ENCODE data around the gene TTC13. TPM values are rescaled to one million over a fixed set of nuclear protein-coding genes. Genes with fewer than 3 reads are reported as not detected.

TTC13 gene
- total and polyA plus RNA-seq, 4 experiments from 2014 or later, result 11.7 to 54.5 (median 28.6) TPM

GRCh38 chr1:230972855-230973271, 5.8 kb downstream of the TTC13 start:
- Histone ChIP-seq H3K36me3 (ENCODE audit: insufficient read depth, low read length) (peaks cover 7% of the 10 kb centered on the region), H3K9me3 (ENCODE audit: control insufficient read depth in 1 of 2, low read length in 2 of 2) (no peaks in the 10 kb centered on the region), H3K27me3 (ENCODE audit: insufficient read depth, low read length) (no peaks in the 10 kb centered on the region), H3K27ac (ENCODE audit: low read depth, low read length) (peak overlapping the region; percentile 49), H3K4me1 (ENCODE audit: insufficient read depth, low read length) (peaks cover 61% of the 10 kb centered on the region), H3K4me3 (ENCODE audit: low read length in 2 of 2) (no peak overlapping the region)
- peak; percentile 79 to 90 (median 83) for DNase-seq
- POLR2A ChIA-PET (ENCODE audit: partially characterized antibody), result interaction anchor here (0.8 to 1.3 kb wide), 9 partner anchors 22 to 268 kb away, joined by 3 to 5 read pairs (median 4); partner anchors contain the start of gene C1orf198
- Mint-ChIP-seq H3K36me3 (peaks cover 18 to 29% of the 10 kb centered on the region in 2 donors), H3K4me1 (peaks cover 59 to 87% (median 73%) of the 10 kb centered on the region in 4 donors), H3K27ac (peak overlapping the region; percentile 73 to 94 (median 88)), H3K4me3 (peak overlapping the region; percentile 42 to 82 (median 74)), H3K9me3 (no peaks in the 10 kb centered on the region), H3K27me3 (no peaks in the 10 kb centered on the region)
- intact Hi-C loops (cut with micrococcal nuclease), result no loop called here
- CTCF ChIA-PET (ENCODE audit: partially characterized antibody), result interaction anchor here (0.7 to 2.1 kb wide), 3 partner anchors 9 to 56 kb away, joined by 3 to 8 read pairs (median 3); no protein-coding TSS in a partner anchor

DNA sequence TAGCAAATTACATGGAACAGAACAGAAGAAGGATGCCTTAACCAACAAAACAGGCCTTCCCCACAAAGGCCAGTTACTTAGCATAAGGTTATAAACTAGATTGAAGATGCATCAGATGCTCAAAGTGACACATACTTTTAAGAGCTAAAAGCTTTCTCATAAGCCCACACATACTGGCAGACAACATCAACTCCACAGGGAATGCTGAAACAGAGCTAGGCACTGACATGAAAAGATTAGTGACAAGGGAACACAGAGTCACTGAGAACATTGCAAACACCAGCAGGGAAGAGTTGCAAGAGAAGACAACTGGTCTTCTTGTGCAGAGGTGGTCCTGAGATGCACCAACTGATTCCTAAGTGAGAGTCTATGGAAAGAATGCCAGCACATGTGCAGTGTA, 6.9 kb downstream of the TTC13 start:
- Mint-ChIP-seq H3K27ac (peak overlapping the region; percentile 66 to 94 (median 82)), H3K4me1 (peaks cover 53 to 79% (median 64%) of the 10 kb centered on the region in 4 donors), H3K27me3 (no peaks in the 10 kb centered on the region), H3K36me3 (peaks cover 18 to 19% of the 10 kb centered on the region in 2 donors), H3K9me3 (no peaks in the 10 kb centered on the region), H3K4me3 (peak overlapping the region in 6 of 8 donors; percentile 1 to 82 (median 60))
- H3K4me1 ChIP-seq (ENCODE audit: insufficient read depth, low read length), result peaks cover 54% of the 10 kb centered on the region
- H3K9me3 ChIP-seq (ENCODE audit: control insufficient read depth in 1 of 2, low read length in 2 of 2), result no peaks in the 10 kb centered on the region
- no peaks in the 10 kb centered on the region for H3K27me3 ChIP-seq (ENCODE audit: insufficient read depth, low read length)
- ChIA-PET CTCF (ENCODE audit: partially characterized antibody) (interaction anchor here (2.1 kb wide), 1 partner anchor 53 kb away, joined by 8 read pairs; no protein-coding TSS in a partner anchor), POLR2A (ENCODE audit: partially characterized antibody) (interaction anchor here (1.2 kb wide), 1 partner anchor 65 kb away, joined by 3 read pairs; no protein-coding TSS in a partner anchor)
- peaks cover 7% of the 10 kb centered on the region for H3K36me3 ChIP-seq (ENCODE audit: insufficient read depth, low read length)
- intact Hi-C loops (cut with micrococcal nuclease), result no loop called here
- no peak overlapping the region for H3K4me3 ChIP-seq (ENCODE audit: low read length in 2 of 2)
- DNase-seq, result no peak
- H3K27ac ChIP-seq (ENCODE audit: low read depth, low read length), result peak overlapping the region; percentile 49

DNA sequence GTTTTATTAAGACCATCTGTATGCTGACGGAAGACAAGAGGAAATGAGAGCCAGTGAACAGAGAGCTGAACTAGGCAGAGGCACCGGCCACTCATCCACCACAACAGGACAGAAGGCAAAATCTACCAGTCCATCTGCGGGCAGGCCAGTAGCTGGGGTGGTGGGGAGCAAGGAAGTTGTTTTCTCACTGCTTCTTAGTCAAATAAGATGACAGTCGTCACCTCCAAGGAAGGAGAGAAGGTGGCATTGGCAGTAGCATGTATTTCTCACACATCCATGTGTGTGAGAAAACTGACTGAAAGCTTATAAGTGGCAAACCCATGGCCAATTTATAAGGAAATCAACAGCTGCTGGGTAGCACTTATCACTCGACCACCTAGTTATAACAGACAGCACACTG, 8.2 kb downstream of the TTC13 start:
- CTCF ChIA-PET (ENCODE audit: partially characterized antibody), result interaction anchor here (1.1 kb wide), 1 partner anchor 9 kb away, joined by 8 read pairs; the partner anchor contains the start of genes ARV1 and TTC13

GRCh38 chr1:230966358-230966873, 12.2 kb downstream of the TTC13 start:
- Mint-ChIP-seq H3K36me3 (peaks cover 6 to 16% of the 10 kb centered on the region in 2 donors), H3K4me1 (peaks cover 43 to 61% (median 49%) of the 10 kb centered on the region in 4 donors), H3K27me3 (no peaks in the 10 kb centered on the region), H3K4me3 (no peak overlapping the region), H3K27ac (no peak overlapping the region), H3K9me3 (no peaks in the 10 kb centered on the region)
- Histone ChIP-seq H3K27me3 (ENCODE audit: insufficient read depth, low read length) (no peaks in the 10 kb centered on the region), H3K27ac (ENCODE audit: low read depth, low read length) (no peak overlapping the region), H3K36me3 (ENCODE audit: insufficient read depth, low read length) (no peaks in the 10 kb centered on the region), H3K4me1 (ENCODE audit: insufficient read depth, low read length) (peaks cover 6% of the 10 kb centered on the region), H3K4me3 (ENCODE audit: low read length in 2 of 2) (no peak overlapping the region), H3K9me3 (ENCODE audit: control insufficient read depth in 1 of 2, low read length in 2 of 2) (no peaks in the 10 kb centered on the region)
- ChIA-PET POLR2A (ENCODE audit: partially characterized antibody) (interaction anchor here (1.5 kb wide), 1 partner anchor 13 kb away, joined by 4 read pairs; the partner anchor contains the start of genes ARV1 and TTC13), CTCF (ENCODE audit: partially characterized antibody) (interaction anchor here (1.2 kb wide), 1 partner anchor 48 kb away, joined by 3 read pairs; no protein-coding TSS in a partner anchor)
- intact Hi-C loops (cut with micrococcal nuclease), result no loop called here
- no peak for DNase-seq

More for the DNA sequence above, 8.2 kb downstream of the TTC13 start:
- peak overlapping the region in 5 of 7 donors; percentile 20 to 87 (median 50) for H3K27ac Mint-ChIP-seq
- peak overlapping the region in 1 of 8 donors; percentile 60 for H3K4me3 Mint-ChIP-seq
- no peak for DNase-seq
- no peaks in the 10 kb centered on the region for H3K9me3 Mint-ChIP-seq
- H3K27me3 ChIP-seq (ENCODE audit: insufficient read depth, low read length), result no peaks in the 10 kb centered on the region
- no peak overlapping the region for H3K4me3 ChIP-seq (ENCODE audit: low read length in 2 of 2)
- intact Hi-C loops (cut with micrococcal nuclease), result no loop called here
- POLR2A ChIA-PET (ENCODE audit: partially characterized antibody), result no interaction called here
- no peaks in the 10 kb centered on the region for H3K9me3 ChIP-seq (ENCODE audit: control insufficient read depth in 1 of 2, low read length in 2 of 2)
- no peak overlapping the region for H3K27ac ChIP-seq (ENCODE audit: low read depth, low read length)
- peaks cover 46% of the 10 kb centered on the region for H3K4me1 ChIP-seq (ENCODE audit: insufficient read depth, low read length)
- no peaks in the 10 kb centered on the region for H3K27me3 Mint-ChIP-seq
- peaks cover 12% of the 10 kb centered on the region in 2 donors for H3K36me3 Mint-ChIP-seq
- peaks cover 47 to 72% (median 54%) of the 10 kb centered on the region in 4 donors for H3K4me1 Mint-ChIP-seq
- H3K36me3 ChIP-seq (ENCODE audit: insufficient read depth, low read length), result no peaks in the 10 kb centered on the region

DNA sequence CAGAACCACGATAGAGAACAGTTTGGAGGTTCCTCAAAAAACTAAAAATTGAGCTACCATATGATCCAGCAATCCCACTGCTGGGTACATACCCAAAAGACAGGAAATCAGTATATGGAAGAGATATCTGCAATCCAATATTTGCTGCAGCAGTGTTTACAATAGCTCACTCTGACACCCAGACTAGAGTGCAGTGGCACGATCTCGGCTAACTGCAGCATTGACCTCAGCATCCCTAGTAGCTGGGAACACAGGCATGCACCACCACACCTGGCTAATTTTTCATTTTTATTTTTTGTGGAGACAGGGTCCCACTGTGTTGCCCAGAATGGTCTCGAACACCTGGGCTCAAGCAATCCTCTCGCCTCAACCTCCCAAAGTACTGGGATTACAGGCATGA, 13.1 kb downstream of the TTC13 start:
- Histone ChIP-seq H3K4me3 (ENCODE audit: low read length in 2 of 2) (no peak overlapping the region), H3K4me1 (ENCODE audit: insufficient read depth, low read length) (peaks cover 5% of the 10 kb centered on the region), H3K27me3 (ENCODE audit: insufficient read depth, low read length) (no peaks in the 10 kb centered on the region), H3K9me3 (ENCODE audit: control insufficient read depth in 1 of 2, low read length in 2 of 2) (no peaks in the 10 kb centered on the region), H3K27ac (ENCODE audit: low read depth, low read length) (no peak overlapping the region), H3K36me3 (ENCODE audit: insufficient read depth, low read length) (no peaks in the 10 kb centered on the region)
- no peak for DNase-seq
- Mint-ChIP-seq H3K36me3 (peaks cover 12 to 21% of the 10 kb centered on the region in 2 donors), H3K4me1 (peaks cover 41 to 60% (median 50%) of the 10 kb centered on the region in 4 donors), H3K27ac (peak overlapping the region in 3 of 7 donors; percentile 18 to 49 (median 43)), H3K4me3 (no peak overlapping the region), H3K9me3 (no peaks in the 10 kb centered on the region), H3K27me3 (no peaks in the 10 kb centered on the region)
- intact Hi-C loops (cut with micrococcal nuclease), result no loop called here
- POLR2A ChIA-PET (ENCODE audit: partially characterized antibody), result interaction anchor here (1.5 kb wide), 1 partner anchor 14 kb away, joined by 4 read pairs; the partner anchor contains the start of genes ARV1 and TTC13
- CTCF ChIA-PET (ENCODE audit: partially characterized antibody), result interaction anchor here (0.8 to 1.5 kb wide), 2 partner anchors 14 to 41 kb away, joined by 3 read pairs; partner anchors contain the start of gene ARV1

DNA sequence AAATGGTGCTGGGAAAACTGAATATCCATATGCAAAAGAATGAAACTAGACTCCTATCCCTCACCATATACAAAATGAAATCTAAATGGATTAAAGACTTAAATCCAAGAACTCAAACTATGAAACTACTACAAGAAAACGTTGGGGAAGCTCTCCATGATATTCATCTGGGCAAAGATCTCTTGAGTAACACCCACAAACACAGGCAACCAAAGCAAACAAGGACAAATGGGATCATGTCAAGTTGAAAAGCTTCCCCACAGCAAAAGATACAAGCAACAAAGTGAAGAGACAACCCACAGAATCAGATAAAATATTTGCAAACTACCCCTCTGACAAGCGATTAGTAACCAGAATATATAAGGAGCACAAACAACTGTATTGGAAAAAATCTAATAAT, 13.8 kb downstream of the TTC13 start:
- H3K4me3 ChIP-seq (ENCODE audit: low read length in 2 of 2), result no peak overlapping the region
- peaks cover 15 to 23% of the 10 kb centered on the region in 2 donors for H3K36me3 Mint-ChIP-seq
- H3K4me3 Mint-ChIP-seq, result no peak overlapping the region
- no peak for DNase-seq
- H3K27ac Mint-ChIP-seq, result peak overlapping the region in 3 of 7 donors; percentile 0 to 33 (median 18)
- CTCF ChIA-PET (ENCODE audit: partially characterized antibody), result interaction anchor here (0.8 to 1.5 kb wide), 2 partner anchors 14 to 40 kb away, joined by 3 read pairs; partner anchors contain the start of gene ARV1
- no peaks in the 10 kb centered on the region for H3K27me3 Mint-ChIP-seq
- no peaks in the 10 kb centered on the region for H3K27me3 ChIP-seq (ENCODE audit: insufficient read depth, low read length)
- H3K9me3 ChIP-seq (ENCODE audit: control insufficient read depth in 1 of 2, low read length in 2 of 2), result no peaks in the 10 kb centered on the region
- H3K4me1 Mint-ChIP-seq, result peaks cover 35 to 58% (median 48%) of the 10 kb centered on the region in 4 donors
- no peaks in the 10 kb centered on the region for H3K9me3 Mint-ChIP-seq
- intact Hi-C loops (cut with micrococcal nuclease), result no loop called here
- POLR2A ChIA-PET (ENCODE audit: partially characterized antibody), result no interaction called here
- H3K36me3 ChIP-seq (ENCODE audit: insufficient read depth, low read length), result no peaks in the 10 kb centered on the region
- H3K27ac ChIP-seq (ENCODE audit: low read depth, low read length), result no peak overlapping the region
- H3K4me1 ChIP-seq (ENCODE audit: insufficient read depth, low read length), result peaks cover 5% of the 10 kb centered on the region

- no peak overlapping the region for H3K27ac Mint-ChIP-seq
- H3K36me3 Mint-ChIP-seq, result peaks cover 46 to 57% of the 10 kb centered on the region in 2 donors
- H3K4me1 Mint-ChIP-seq, result peaks cover 10 to 25% (median 20%) of the 10 kb centered on the region in 4 donors
- H3K4me3 Mint-ChIP-seq, result no peak overlapping the region
- Histone ChIP-seq H3K27ac (ENCODE audit: low read depth, low read length) (no peak overlapping the region), H3K36me3 (ENCODE audit: insufficient read depth, low read length) (peaks cover 14% of the 10 kb centered on the region), H3K9me3 (ENCODE audit: control insufficient read depth in 1 of 2, low read length in 2 of 2) (no peaks in the 10 kb centered on the region), H3K27me3 (ENCODE audit: insufficient read depth, low read length) (no peaks in the 10 kb centered on the region), H3K4me3 (ENCODE audit: low read length in 2 of 2) (no peak overlapping the region), H3K4me1 (ENCODE audit: insufficient read depth, low read length) (no peaks in the 10 kb centered on the region)
- H3K27me3 Mint-ChIP-seq, result no peaks in the 10 kb centered on the region
- no peak for DNase-seq
- CTCF ChIA-PET (ENCODE audit: partially characterized antibody), result interaction anchor here (1.2 to 1.3 kb wide), 2 partner anchors 9 to 11 kb away, joined by 3 read pairs; no protein-coding TSS in a partner anchor
- POLR2A ChIA-PET (ENCODE audit: partially characterized antibody), result interaction anchor here (1.0 to 1.2 kb wide), 2 partner anchors 18 to 21 kb away, joined by 4 read pairs; partner anchors contain the start of gene ARV1
- H3K9me3 Mint-ChIP-seq, result no peaks in the 10 kb centered on the region
- intact Hi-C loops (cut with micrococcal nuclease), result no loop called here
These were observed 20.3 kb downstream of the TTC13 start for GRCh38 chr1:230958370-230958769.

Measured in CD4-positive, alpha-beta memory T cell (primary cell).